Gastroesophageal sphincter (tissue), 3 donors: ENCODE measurements around the gene HSPE1.

ENCODE experiments used
- CTCF ChIP-seq, 4 experiments: fragments of 200-600 bp in 2 of 4; fragments of 450-650 bp in 2 of 4; sonication (generic) in 1 of 4; IDR thresholded peaks; one replicate each; pipeline ENCODE4 v1.5.1; 2017 to 2019; ENCODE audit warnings: antibody characterized with exemption in 4 of 4, mild to moderate bottlenecking in 2 of 4, moderate library complexity in 2 of 4
- EP300 ChIP-seq: sonication (generic); formaldehyde crosslinking; IDR thresholded peaks from one replicate; pipeline ENCODE4 v1.6.1; 2017; ENCODE audit warnings: antibody characterized with exemption, mild to moderate bottlenecking
- POLR2A ChIP-seq, 2 donors: fragments of 450-650 bp; IDR thresholded peaks; one replicate each; pipeline ENCODE4 v1.6.1; 2017; ENCODE audit warnings: antibody characterized with exemption in 2 of 2, mild to moderate bottlenecking in 2 of 2, moderate library complexity in 1 of 2

GRCh38 chr2:197453123-197453913 lies 46.9 kb upstream of the HSPE1 start, which contains the start of gene COQ10B:
- TF ChIP-seq CTCF (IDR thresholded peaks at IDR 0.05), result peak in 3 of 4 experiments; percentile 10 to 56 (median 31)
- TF ChIP-seq POLR2A (IDR thresholded peaks at IDR 0.05), result peak; percentile 56 to 85
- TF ChIP-seq EP300, result no peak
